Endometrial microvascular endothelial cells (primary cell): Measurements from ENCODE around the gene TDRD7. TPM values are rescaled to one million over a fixed set of nuclear protein-coding genes. Genes with fewer than 3 reads are reported as not detected.

Source experiments
- in situ Hi-C: cut with HindIII; loops from 2 replicates; pipeline ENCODE4 v1.10.0; 2017; ENCODE audit warnings: low sequenced_read_pairs, low pct_unique_long_range_greater_than_20kb; ENCODE audit errors: inconsistent ontology term
- total RNA-seq: library from RNA; depleted of rRNA; stranded (reverse); fragments of >200 nt; gene quantifications from one replicate; pipeline ENCODE4 v1.2.3, GENCODE V29; 2015; ENCODE audit errors: inconsistent ontology term

Gene TDRD7
- total RNA-seq, 1 donor from 2014 or later: 16.7 TPM

- in situ Hi-C loops: no loop called here
Observed at GRCh38 chr9:97385626-97386264, 26.2 kb upstream of the TDRD7 start.

GRCh38 chr9:97386265-97386633, 25.6 kb upstream of the TDRD7 start:
- in situ Hi-C loops: no loop called here

GRCh38 chr9:97386733-97387503, 25.0 kb upstream of the TDRD7 start:
- in situ Hi-C loops: no loop called here

- in situ Hi-C loops: no loop called here
Observed at GRCh38 chr9:97387504-97387886, 24.4 kb upstream of the TDRD7 start.

- in situ Hi-C loops: no loop called here
Observed at GRCh38 chr9:97387936-97388684, 23.8 kb upstream of the TDRD7 start.

GRCh38 chr9:97388721-97389238, 23.1 kb upstream of the TDRD7 start:
- in situ Hi-C loops: no loop called here

- in situ Hi-C loops: no loop called here
Observed at GRCh38 chr9:97389249-97389648, 22.6 kb upstream of the TDRD7 start.

GRCh38 chr9:97390791-97391406, 21.0 kb upstream of the TDRD7 start:
- in situ Hi-C loops: no loop called here

GRCh38 chr9:97394881-97395280, 17.0 kb upstream of the TDRD7 start:
- in situ Hi-C loops: no loop called here

- in situ Hi-C loops: no loop called here
Observed at GRCh38 chr9:97395745-97396144, 16.2 kb upstream of the TDRD7 start.

GRCh38 chr9:97396256-97396655, 15.6 kb upstream of the TDRD7 start:
- in situ Hi-C loops: no loop called here

GRCh38 chr9:97397220-97397619, 14.7 kb upstream of the TDRD7 start:
- in situ Hi-C loops: no loop called here

- in situ Hi-C loops: no loop called here
Observed at GRCh38 chr9:97398999-97399758, 12.7 kb upstream of the TDRD7 start.

GRCh38 chr9:97403746-97404316, 8.1 kb upstream of the TDRD7 start:
- in situ Hi-C loops: no loop called here

GRCh38 chr9:97405551-97405950, 6.3 kb upstream of the TDRD7 start:
- in situ Hi-C loops: no loop called here

- in situ Hi-C loops: no loop called here
Observed at GRCh38 chr9:97406620-97407177, 5.2 kb upstream of the TDRD7 start.

GRCh38 chr9:97408562-97408961, 3.3 kb upstream of the TDRD7 start:
- in situ Hi-C loops: no loop called here

- in situ Hi-C loops: no loop called here
Observed at GRCh38 chr9:97411440-97411788, 482 bp upstream of the TDRD7 start.
